HG03521 (cell line): ENCODE measurements around the gene CD40LG.

Experiments used
- ATAC-seq: cut with Tn5 transposase; IDR thresholded peaks from one replicate; pipeline ENCODE4 v1.9.1; 2021; ENCODE audit warnings: mild to moderate bottlenecking, moderate library complexity; ENCODE audit not compliant: unreplicated experiment

Gene CD40LG

DNA sequence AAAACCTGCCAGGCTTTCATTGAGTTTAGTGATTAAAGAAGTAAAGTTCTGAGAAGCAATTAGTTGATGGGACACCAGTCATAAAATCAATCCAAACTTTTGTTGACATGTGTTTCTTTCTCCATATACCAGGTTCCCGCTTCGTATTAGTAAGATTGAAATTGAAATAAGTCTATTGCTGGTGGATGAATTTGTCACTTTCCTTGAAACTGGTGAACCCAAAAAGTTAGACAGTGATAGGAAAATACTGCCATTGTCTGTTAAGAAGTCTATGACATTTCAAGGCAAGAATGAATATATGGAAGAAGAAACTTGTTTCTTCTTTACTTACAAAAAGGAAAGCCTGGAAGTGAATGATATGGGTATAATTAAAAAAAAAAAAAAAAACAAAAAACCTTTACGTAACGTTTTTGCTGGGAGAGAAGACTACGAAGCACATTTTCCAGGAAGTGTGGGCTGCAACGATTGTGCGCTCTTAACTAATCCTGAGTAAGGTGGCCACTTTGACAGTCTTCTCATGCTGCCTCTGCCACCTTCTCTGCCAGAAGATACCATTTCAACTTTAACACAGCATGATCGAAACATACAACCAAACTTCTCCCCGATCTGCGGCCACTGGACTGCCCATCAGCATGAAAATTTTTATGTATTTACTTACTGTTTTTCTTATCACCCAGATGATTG lies at the start of gene CD40LG:
Gene CD40LG (plus strand): TSS at position 482 of the 684 bp plus-strand sequence. CDS start 91 bp downstream, at position 573.
- no peak for ATAC-seq

- no peak for ATAC-seq
These were observed 49.3 kb upstream of the CD40LG start for GRCh38 chrX:136598631-136599030.

DNA sequence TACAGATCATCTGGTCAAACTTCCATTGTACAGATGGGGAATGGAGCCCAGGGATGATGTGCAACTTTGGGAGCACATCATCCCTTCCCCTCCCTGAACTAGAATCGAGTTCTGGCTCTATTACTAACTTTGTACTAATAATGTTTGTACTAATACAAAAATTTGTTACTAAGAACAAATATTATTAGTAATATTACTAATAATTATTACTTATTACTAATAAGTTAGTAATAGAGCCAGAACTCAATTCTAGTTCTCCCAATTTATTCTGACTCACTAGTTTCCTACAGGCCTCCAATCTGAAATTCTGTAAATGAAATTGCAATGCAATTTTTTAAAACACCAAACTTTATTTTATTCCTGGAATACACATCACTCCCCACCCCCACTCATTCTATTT lies 47.9 kb upstream of the CD40LG start:
- no peak for ATAC-seq

DNA sequence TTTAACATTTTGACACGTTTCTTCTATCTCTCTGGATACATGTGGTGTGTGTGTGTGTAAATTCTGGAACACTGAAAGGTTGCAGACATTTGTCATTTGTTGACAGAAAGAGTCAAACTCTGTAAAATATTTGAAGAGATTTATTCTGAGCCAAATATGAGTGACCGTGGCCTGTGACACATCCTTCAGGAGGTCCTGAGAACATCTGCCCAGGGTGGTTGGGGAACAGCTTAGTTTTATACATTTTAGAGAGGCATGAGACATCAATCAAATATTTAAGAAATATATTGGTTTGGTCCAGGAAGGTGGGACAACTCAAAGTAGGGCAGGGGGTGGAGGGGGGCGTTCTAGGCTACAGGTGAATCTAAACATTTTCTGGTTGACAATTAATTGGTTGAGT lies 40.7 kb upstream of the CD40LG start:
- ATAC-seq = no peak

DNA sequence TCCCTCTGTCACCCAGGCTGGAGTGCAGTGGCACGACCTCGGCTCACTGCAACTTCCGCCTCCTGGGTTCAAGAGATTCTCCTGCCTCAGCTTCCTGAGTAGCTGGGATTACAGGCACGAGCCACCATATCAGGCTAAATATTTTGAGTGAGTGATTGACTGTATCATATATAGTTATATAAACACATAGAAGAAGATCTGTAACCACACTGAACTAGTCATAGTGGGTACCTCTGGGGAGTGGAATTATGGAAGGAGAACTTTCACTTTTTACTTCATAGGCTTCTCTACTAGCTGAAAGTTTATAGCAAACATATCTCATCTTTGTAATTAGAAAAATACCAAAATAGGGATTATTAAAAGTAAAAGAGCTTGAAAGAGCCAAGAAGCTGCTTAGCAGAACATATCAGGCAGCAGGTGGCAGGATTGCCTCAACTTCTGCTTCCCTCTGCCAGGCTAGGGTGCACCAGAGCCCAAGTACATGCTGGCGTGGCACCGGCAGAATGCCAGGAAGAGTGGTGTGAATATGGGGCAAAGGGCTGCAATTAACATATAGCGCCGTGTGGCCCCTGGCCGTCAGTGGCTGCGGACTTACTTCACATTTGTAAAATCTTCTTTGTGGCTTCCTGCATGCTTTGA lies 39.5 kb upstream of the CD40LG start:
- no peak for ATAC-seq

DNA sequence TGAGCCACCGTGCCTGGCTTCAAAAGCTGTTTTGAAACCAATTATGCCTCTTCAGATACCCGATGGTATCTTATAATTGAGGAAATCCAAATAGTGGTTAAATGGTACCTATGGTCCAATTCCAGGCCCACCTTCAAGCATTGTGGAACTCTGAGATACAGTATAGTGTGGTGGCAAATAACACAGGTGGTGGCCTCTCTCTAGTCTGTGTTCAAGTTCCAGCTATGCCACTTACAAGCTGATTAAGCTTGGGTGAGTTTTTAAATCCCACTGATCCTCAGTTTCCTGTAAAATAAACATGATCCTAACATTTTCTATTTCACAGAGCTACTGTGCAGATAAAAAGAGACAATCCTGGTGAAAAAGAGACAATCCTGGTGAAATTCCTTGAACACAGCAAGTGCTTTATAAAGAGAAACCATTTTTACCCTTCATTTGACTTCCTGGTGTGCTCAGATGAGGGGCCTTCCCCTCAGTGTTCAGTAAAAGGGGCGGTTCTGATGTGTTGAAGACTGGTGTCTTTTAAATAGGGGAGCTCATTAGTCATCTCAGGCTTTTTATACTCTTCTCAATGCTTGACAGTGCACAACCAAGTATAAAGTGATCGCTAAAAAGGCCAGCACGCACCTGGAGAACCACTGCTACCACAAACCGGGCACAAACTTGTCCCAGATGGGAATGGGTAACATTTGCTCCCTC lies 30.8 kb upstream of the CD40LG start:
- ATAC-seq = peak; percentile 96

GRCh38 chrX:136619899-136620505 lies 28.0 kb upstream of the CD40LG start:
- ATAC-seq = no peak

- no peak for ATAC-seq
These were observed 27.2 kb upstream of the CD40LG start for GRCh38 chrX:136620780-136621179.

DNA sequence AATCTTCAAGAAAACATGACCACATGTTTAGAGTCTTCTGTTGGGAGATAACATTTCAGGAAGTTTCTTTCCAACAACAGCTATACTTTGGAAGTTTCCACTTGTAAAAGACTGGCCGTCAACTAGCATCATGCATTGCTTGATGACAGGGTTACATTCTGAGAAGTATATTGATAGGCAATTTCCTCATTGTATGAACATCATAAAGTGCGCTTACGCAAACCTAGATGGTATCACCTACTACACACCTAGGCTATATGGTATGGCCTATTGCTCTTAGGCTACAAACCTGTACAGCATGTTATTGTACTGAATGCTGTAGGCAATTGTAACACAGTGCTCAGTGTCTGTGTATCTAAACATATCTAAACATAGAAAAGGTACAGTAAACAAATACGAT lies 25.4 kb upstream of the CD40LG start:
- no peak for ATAC-seq

DNA sequence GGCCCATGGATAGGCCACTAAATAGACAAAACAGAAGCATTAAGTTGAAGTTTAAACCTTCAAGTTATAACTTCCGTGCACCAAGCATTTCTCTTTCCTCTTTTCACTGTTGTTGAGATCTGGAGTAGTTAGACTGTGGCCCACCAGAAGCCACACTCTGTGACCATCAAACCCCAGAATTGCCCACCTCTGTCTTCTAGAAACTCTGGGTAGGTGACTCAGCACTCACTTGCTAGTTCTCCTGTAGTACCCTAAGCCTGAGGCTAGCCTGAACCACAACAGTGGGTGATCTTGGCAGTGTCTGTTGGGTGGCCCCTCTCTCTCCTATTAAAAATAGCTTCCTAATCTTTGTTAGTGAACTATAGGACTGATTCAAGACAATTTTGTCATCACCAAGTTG lies 24.6 kb upstream of the CD40LG start:
- no peak for ATAC-seq

DNA sequence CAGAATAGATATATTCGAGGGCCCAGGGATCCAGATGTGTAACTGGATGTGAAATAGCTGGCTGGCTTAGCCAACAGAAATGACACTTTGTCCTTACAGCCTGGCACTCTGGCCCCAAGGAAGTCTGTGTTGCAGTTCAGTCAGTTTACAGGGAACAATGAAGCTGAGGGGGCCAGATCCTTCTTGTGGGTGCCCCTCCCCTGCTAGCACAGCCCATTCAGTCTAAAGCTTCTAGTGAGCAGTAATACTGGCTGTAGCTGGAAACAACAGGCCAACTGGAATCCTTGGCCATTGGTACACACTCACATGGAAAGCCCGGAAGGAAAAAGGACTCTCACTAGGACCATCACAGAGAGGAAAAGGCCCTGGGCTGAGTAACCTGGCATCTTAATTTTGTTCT lies 22.7 kb upstream of the CD40LG start:
- no peak for ATAC-seq

- no peak for ATAC-seq
These were observed 21.7 kb upstream of the CD40LG start for GRCh38 chrX:136626237-136626636.

GRCh38 chrX:136626891-136627290 lies 21.1 kb upstream of the CD40LG start:
- no peak for ATAC-seq

DNA sequence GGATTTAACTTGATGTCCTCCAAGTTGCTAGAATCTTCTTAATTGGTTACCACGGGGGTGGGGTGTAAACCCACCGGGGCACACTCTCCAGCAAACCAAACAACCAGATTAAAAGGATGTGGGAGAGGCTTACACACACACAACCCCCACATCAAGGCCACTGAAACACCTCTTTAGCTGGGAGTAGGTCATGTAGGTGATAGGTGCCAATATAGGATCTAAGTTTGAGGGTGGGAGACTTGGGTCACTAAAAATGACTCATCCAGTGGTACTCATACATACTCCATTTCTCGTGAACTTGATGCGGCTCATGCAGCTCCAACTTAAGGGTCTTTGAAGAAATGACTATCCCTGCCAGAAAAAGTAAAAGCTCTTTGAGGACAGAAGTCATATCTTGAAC lies 20.5 kb upstream of the CD40LG start:
- no peak for ATAC-seq

- ATAC-seq = no peak
These were observed 18.7 kb upstream of the CD40LG start for GRCh38 chrX:136629084-136629750.

DNA sequence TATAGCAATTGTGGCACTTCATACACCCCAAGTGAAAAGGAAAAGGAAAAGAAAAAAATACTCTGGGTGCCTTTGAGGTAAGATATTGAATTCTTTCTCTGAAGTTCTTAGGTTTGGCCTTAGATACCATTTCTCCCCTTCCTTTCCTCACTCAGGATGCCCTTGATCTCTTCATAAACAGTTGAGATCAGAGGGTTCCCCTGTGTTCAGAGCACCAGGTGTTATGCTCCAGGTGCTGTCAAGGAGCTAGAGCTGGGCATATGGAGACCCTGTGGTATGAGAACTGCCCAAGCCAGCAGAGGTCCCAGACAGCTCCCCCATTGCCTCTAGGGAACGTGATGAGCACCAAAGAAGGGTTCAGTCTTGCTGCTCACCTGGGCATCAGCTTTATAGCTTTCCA lies 17.1 kb upstream of the CD40LG start:
- no peak for ATAC-seq

GRCh38 chrX:136635235-136635634 lies 12.7 kb upstream of the CD40LG start:
- peak; percentile 62 for ATAC-seq

- ATAC-seq = no peak
These were observed 11.8 kb upstream of the CD40LG start for GRCh38 chrX:136636121-136636520.

DNA sequence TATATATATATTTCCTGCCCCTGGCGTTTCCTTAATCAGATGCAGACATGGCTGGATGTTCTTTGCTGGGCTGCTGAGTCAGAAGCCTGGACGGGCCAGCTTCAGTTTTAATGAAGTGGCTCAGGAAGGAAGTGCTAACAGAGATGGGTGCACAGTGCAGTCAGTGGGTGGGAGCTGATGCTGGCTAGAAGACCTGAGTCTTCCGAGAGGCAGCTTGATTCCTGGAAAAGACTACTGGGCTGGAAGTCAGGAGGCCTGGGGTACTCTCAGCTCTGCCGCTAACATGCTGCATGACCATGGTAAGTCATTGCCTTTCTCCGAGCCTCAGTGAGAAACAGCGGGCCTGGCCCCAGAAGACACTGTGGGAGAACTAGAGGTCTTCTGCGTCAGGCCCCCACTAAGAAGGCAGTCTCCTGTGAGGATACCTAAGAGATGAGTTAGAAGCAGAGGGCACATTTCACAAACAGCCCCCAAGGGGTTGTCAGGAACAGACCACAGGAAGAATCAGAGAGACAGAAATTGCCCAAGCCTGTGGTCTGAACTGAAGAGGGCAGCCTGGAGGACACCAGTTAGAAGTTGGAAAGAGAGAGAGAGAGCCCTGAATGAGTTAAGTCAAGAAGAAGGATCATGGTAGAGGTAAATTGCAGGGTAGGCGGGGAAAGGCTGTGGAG lies 8.3 kb upstream of the CD40LG start:
- no peak for ATAC-seq

DNA sequence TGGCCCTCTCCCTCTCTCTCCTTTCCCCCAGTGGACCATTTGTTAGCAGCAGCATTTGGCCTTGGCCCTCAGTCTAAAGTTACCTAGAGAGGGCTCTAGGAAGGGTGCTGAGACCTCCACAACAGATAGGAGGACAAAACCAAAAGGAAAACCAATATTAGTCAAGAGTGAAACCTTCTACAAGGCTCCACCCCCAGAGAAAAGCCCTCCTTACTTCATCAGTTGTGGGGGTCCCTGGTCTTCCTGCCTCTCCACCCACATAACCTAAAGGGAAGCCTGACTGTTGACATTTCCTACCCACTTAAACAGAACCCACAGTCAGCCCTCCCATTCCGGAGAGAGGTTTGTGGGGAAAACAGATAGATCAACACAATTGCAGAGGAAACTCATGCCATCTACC lies 4.7 kb upstream of the CD40LG start:
- no peak for ATAC-seq
